WTC11 (cell line): ENCODE results near the gene ACIN1. TPM values are rescaled to one million over a fixed set of nuclear protein-coding genes. Genes with fewer than 3 reads are reported as not detected.

Source experiments
- ATAC-seq: fragments of 200-7000 bp; cut with Tn5 transposase; 2 replicates; pipeline ENCODE4 v1.10.0; 2021; ENCODE audit warnings: mild to moderate bottlenecking, moderate library complexity
- CTCF ChIA-PET: fragments of 300-600 bp; sonication (Branson Sonifier 250); formaldehyde crosslinking; loops from one replicate; lab custom pipeline; 2021; ENCODE audit warnings: antibody characterized with exemption; lab: Charles Lee
- POLR2A ChIA-PET: fragments of 350-600 bp; sonication (Branson Sonifier 250); formaldehyde crosslinking; loops from one replicate; lab custom pipeline; 2021; ENCODE audit warnings: antibody characterized with exemption; lab: Charles Lee
- DNase-seq: peaks from one replicate; pipeline ENCODE4 v3.0.0; 2021; ENCODE audit warnings: low spot score
- H3K27ac Mint-ChIP-seq: 2 replicates; pipeline ENCODE4 v1.8.0; 2021; ENCODE audit warnings: mixed read lengths
- H3K27me3 Mint-ChIP-seq: 2 replicates; pipeline ENCODE4 v1.8.0; 2021; ENCODE audit warnings: low read depth, mild to moderate bottlenecking, moderate library complexity, mixed read lengths
- H3K36me3 Mint-ChIP-seq: 2 replicates; pipeline ENCODE4 v1.8.0; 2021; ENCODE audit warnings: mixed read lengths
- H3K4me1 Mint-ChIP-seq: 2 replicates; pipeline ENCODE4 v1.8.0; 2022; ENCODE audit warnings: mixed read lengths
- H3K4me3 Mint-ChIP-seq: 2 replicates; pipeline ENCODE4 v1.8.0; 2021; ENCODE audit warnings: mild to moderate bottlenecking, moderate library complexity, mixed read lengths
- H3K9me3 Mint-ChIP-seq: 2 replicates; pipeline ENCODE4 v1.8.0; 2021; ENCODE audit warnings: mixed read lengths
- CBFB ChIP-seq: sonication (generic); formaldehyde crosslinking; IDR thresholded peaks from 2 replicates; pipeline ENCODE4 v1.8.1; 2022; ENCODE audit warnings: mild to moderate bottlenecking, low read depth, missing genetic modification reagents
- E2F5 ChIP-seq: sonication (generic); formaldehyde crosslinking; IDR thresholded peaks from 2 replicates; pipeline ENCODE4 v1.8.1; 2022; ENCODE audit warnings: mild to moderate bottlenecking, moderate library complexity, missing genetic modification reagents
- EMX1 ChIP-seq: fragments of 250-450 bp; sonication (Bioruptor Pico); IDR thresholded peaks from 2 replicates; pipeline ENCODE4 v1.8.0; 2021; ENCODE audit warnings: mild to moderate bottlenecking
- ETV6 ChIP-seq: sonication (generic); formaldehyde crosslinking; IDR thresholded peaks from 2 replicates; pipeline ENCODE4 v1.8.1; 2022; ENCODE audit warnings: mild to moderate bottlenecking, missing genetic modification reagents
- FOXK1 ChIP-seq: sonication (generic); formaldehyde crosslinking; IDR thresholded peaks from 2 replicates; pipeline ENCODE4 v1.8.0; 2022; ENCODE audit warnings: mild to moderate bottlenecking, moderate library complexity, missing genetic modification reagents
- GTF2I ChIP-seq: fragments of 250-450 bp; sonication (Bioruptor Pico); conservative IDR thresholded peaks from 2 replicates; pipeline ENCODE4 v1.4.0; 2021; ENCODE audit warnings: mild to moderate bottlenecking
- JAZF1 ChIP-seq: fragments of 250-450 bp; sonication (Bioruptor Pico); IDR thresholded peaks from 2 replicates; pipeline ENCODE4 v1.9.0; 2021; ENCODE audit warnings: moderate library complexity, mild to moderate bottlenecking, inconsistent platforms
- JUN ChIP-seq: sonication (generic); formaldehyde crosslinking; IDR thresholded peaks from 2 replicates; pipeline ENCODE4 v1.8.0; 2023; ENCODE audit warnings: mild to moderate bottlenecking, missing genetic modification reagents
- KAT7 ChIP-seq: sonication (generic); formaldehyde crosslinking; IDR thresholded peaks from 2 replicates; pipeline ENCODE4 v1.8.1; 2023; ENCODE audit warnings: missing genetic modification reagents, mild to moderate bottlenecking, borderline replicate concordance
- NR1H2 ChIP-seq: sonication (generic); formaldehyde crosslinking; IDR thresholded peaks from 2 replicates; pipeline ENCODE4 v1.9.0; 2021; ENCODE audit warnings: mild to moderate bottlenecking, moderate library complexity, missing genetic modification reagents
- SMAD4 ChIP-seq: sonication (generic); formaldehyde crosslinking; IDR thresholded peaks from 2 replicates; pipeline ENCODE4 v1.8.0; 2022; ENCODE audit warnings: mild to moderate bottlenecking, missing genetic modification reagents
- USF2 ChIP-seq: sonication (generic); formaldehyde crosslinking; IDR thresholded peaks from 2 replicates; pipeline ENCODE4 v1.8.1; 2023; ENCODE audit warnings: mild to moderate bottlenecking, missing genetic modification reagents, moderate library complexity
- ZNF138 ChIP-seq: sonication (generic); formaldehyde crosslinking; conservative IDR thresholded peaks from 2 replicates; pipeline ENCODE4 v1.8.1; 2022; ENCODE audit warnings: mild to moderate bottlenecking, moderate library complexity, missing genetic modification reagents
- ZNF281 ChIP-seq: sonication (generic); formaldehyde crosslinking; IDR thresholded peaks from 2 replicates; pipeline ENCODE4 v1.8.0; 2023; ENCODE audit warnings: mild to moderate bottlenecking, missing genetic modification reagents
- ZNF317 ChIP-seq: sonication (generic); formaldehyde crosslinking; IDR thresholded peaks from 2 replicates; pipeline ENCODE4 v1.8.1; 2023; ENCODE audit warnings: low read depth, mild to moderate bottlenecking, moderate library complexity, missing genetic modification reagents, borderline replicate concordance
- ZNF396 ChIP-seq: fragments of 250-450 bp; sonication (Bioruptor Pico); IDR thresholded peaks from 2 replicates; pipeline ENCODE4 v1.8.0; 2021; ENCODE audit warnings: mild to moderate bottlenecking, moderate library complexity, borderline replicate concordance
- ZNF671 ChIP-seq: fragments of 250-450 bp; sonication (Bioruptor Pico); IDR thresholded peaks from 2 replicates; pipeline ENCODE4 v1.8.0; 2021; ENCODE audit warnings: mild to moderate bottlenecking
- total RNA-seq: library from RNA; stranded (reverse); gene quantifications from 3 replicates; pipeline ENCODE4 v1.2.3, GENCODE V29; 2021
- TF ChIP-seq, protein P1 (sequence below): sonication (generic); formaldehyde crosslinking; IDR thresholded peaks from 2 replicates; pipeline ENCODE4 v1.8.1; 2023; ENCODE audit warnings: mild to moderate bottlenecking, missing genetic modification reagents
- TF ChIP-seq, protein P2 (sequence below): fragments of 250-450 bp; sonication (Bioruptor Pico); IDR thresholded peaks from 2 replicates; pipeline ENCODE4 v1.8.0; 2021; ENCODE audit warnings: mild to moderate bottlenecking
- TF ChIP-seq, protein P3 (sequence below): sonication (generic); formaldehyde crosslinking; IDR thresholded peaks from 2 replicates; pipeline ENCODE4 v1.8.0; 2022; ENCODE audit warnings: mild to moderate bottlenecking, missing genetic modification reagents

Gene ACIN1
- total RNA-seq, 1 experiment from 2014 or later, result 229 TPM

DNA sequence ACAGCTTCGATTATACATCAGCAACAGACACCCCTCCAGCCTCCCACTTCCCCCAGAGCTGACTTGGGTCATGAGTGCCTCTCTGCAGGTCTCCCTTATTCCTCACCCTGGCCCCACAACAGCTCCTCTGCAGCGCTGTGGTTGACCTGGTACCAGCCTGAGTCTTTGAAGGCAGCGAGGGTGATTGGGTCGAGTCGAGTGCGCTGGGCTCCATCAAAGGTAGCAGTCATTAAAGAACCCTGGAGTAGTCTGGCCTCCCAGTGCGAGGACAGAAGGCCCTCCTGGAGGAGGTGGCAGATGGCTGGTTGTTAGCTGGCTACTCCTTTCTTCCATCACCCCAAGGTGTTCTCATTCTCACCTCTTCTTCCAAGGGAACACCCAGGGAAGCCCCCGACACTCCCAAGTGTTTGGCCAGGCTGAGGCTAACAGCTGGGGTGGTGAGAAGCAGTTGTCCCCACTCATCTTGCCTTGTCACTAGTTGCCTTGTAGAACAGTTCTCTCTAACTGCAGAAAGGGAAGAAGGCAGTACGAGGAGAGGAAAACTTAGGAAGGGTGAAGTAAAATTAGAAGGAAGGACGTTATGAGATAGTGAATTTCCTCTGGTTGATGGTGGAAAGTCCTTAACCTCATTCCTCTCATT lies 7.2 kb upstream of the ACIN1 start:
- peaks cover 58% of the 10 kb centered on the region for H3K4me1 Mint-ChIP-seq
- ChIA-PET POLR2A (no interaction called here), CTCF (interaction anchor here (0.8 to 6.9 kb wide), 4 partner anchors 19 to 44 kb away, joined by 3 to 43 read pairs (median 4); no protein-coding TSS in a partner anchor)

GRCh38 chr14:23101213-23101970 lies 6.5 kb upstream of the ACIN1 start:
- ATAC-seq (no peak), DNase-seq (no peak)
- H3K4me3 Mint-ChIP-seq, result no peak overlapping the region
- peaks cover 60% of the 10 kb centered on the region for H3K4me1 Mint-ChIP-seq
- H3K27me3 Mint-ChIP-seq, result peaks cover 15% of the 10 kb centered on the region
- H3K9me3 Mint-ChIP-seq, result no peaks in the 10 kb centered on the region
- POLR2A ChIA-PET, result no interaction called here
- H3K36me3 Mint-ChIP-seq, result peaks cover 24% of the 10 kb centered on the region
- H3K27ac Mint-ChIP-seq, result no peak overlapping the region
- CTCF ChIA-PET, result interaction anchor here (0.8 to 6.9 kb wide), 5 partner anchors 8 to 44 kb away, joined by 3 to 43 read pairs (median 3); no protein-coding TSS in a partner anchor
- TF ChIP-seq GTF2I (CRISPR knock-in tag) (no peak), ZNF317 (CRISPR knock-in tag) (no peak), ZNF396 (CRISPR knock-in tag) (no peak), EMX1 (no peak), CBFB (no peak), SMAD4 (no peak), USF2 (CRISPR knock-in tag) (no peak), JUN (no peak), E2F5 (CRISPR knock-in tag) (no peak), NR1H2 (CRISPR knock-in tag) (no peak)
- TF ChIP-seq, protein P1, sequence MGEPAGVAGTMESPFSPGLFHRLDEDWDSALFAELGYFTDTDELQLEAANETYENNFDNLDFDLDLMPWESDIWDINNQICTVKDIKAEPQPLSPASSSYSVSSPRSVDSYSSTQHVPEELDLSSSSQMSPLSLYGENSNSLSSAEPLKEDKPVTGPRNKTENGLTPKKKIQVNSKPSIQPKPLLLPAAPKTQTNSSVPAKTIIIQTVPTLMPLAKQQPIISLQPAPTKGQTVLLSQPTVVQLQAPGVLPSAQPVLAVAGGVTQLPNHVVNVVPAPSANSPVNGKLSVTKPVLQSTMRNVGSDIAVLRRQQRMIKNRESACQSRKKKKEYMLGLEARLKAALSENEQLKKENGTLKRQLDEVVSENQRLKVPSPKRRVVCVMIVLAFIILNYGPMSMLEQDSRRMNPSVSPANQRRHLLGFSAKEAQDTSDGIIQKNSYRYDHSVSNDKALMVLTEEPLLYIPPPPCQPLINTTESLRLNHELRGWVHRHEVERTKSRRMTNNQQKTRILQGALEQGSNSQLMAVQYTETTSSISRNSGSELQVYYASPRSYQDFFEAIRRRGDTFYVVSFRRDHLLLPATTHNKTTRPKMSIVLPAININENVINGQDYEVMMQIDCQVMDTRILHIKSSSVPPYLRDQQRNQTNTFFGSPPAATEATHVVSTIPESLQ (CRISPR knock-in tag), result no peak
- TF ChIP-seq, protein P2, sequence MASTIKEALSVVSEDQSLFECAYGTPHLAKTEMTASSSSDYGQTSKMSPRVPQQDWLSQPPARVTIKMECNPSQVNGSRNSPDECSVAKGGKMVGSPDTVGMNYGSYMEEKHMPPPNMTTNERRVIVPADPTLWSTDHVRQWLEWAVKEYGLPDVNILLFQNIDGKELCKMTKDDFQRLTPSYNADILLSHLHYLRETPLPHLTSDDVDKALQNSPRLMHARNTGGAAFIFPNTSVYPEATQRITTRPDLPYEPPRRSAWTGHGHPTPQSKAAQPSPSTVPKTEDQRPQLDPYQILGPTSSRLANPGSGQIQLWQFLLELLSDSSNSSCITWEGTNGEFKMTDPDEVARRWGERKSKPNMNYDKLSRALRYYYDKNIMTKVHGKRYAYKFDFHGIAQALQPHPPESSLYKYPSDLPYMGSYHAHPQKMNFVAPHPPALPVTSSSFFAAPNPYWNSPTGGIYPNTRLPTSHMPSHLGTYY (CRISPR knock-in tag), result no peak

More for the DNA sequence above, 7.2 kb upstream of the ACIN1 start:
- Mint-ChIP-seq H3K27ac (no peak overlapping the region), H3K27me3 (peaks cover 15% of the 10 kb centered on the region), H3K9me3 (no peaks in the 10 kb centered on the region), H3K4me3 (no peak overlapping the region), H3K36me3 (peaks cover 22% of the 10 kb centered on the region)
- TF ChIP-seq KAT7 (CRISPR knock-in tag), result no peak
- TF ChIP-seq FOXK1 (CRISPR knock-in tag), result no peak
- no peak for TF ChIP-seq ETV6 (CRISPR knock-in tag)
- TF ChIP-seq ZNF671 (CRISPR knock-in tag), result no peak
- no peak for TF ChIP-seq ZNF281 (CRISPR knock-in tag)
- TF ChIP-seq ZNF138 (CRISPR knock-in tag), result no peak
- no peak for TF ChIP-seq JAZF1 (CRISPR knock-in tag)
- TF ChIP-seq, protein P3, sequence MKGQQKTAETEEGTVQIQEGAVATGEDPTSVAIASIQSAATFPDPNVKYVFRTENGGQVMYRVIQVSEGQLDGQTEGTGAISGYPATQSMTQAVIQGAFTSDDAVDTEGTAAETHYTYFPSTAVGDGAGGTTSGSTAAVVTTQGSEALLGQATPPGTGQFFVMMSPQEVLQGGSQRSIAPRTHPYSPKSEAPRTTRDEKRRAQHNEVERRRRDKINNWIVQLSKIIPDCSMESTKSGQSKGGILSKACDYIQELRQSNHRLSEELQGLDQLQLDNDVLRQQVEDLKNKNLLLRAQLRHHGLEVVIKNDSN (CRISPR knock-in tag), result no peak
- TF ChIP-seq, protein P1 (CRISPR knock-in tag), result no peak
- no peak for ATAC-seq
- DNase-seq, result no peak
